ENCODE results near the gene AIRE. TPM values are rescaled to one million over a fixed set of nuclear protein-coding genes. Genes with fewer than 3 reads are reported as not detected.
A peak's percentile ranks its signal among the peaks of the same experiment; 100 is the strongest.

AIRE gene
- total RNA-seq, 6 experiments from 2014 or later = not detected

- peaks cover 0 to 10% (median 0%) of the 10 kb centered on the region in 4 donors for H3K36me3 ChIP-seq
- ATAC-seq (no peak), DNase-seq (no peak)
- 40% methylated on average over 2 of the region's 26 CpGs for WGBS (ENCODE audit: insufficient coverage, low coverage, low lambda C conversion rate, missing lambda C conversion rate)
- H3K4me3 ChIP-seq = no peak overlapping the region
- no peak overlapping the region for H3K27ac ChIP-seq
- TF ChIP-seq POLR2A (IDR thresholded peaks at IDR 0.05) = no peak
- TF ChIP-seq CTCF (IDR thresholded peaks at IDR 0.05) = no peak
- no peaks in the 10 kb centered on the region for H3K4me1 ChIP-seq
- no peaks in the 10 kb centered on the region for H3K9me3 ChIP-seq
- intact Hi-C loops (cut with DNase I) = no loop called here
- no peaks in the 10 kb centered on the region for H3K27me3 ChIP-seq
Observed at GRCh38 chr21:44329086-44329889, 43.6 kb downstream of the AIRE start.

- H3K27me3 ChIP-seq = no peaks in the 10 kb centered on the region
- H3K4me1 ChIP-seq = no peaks in the 10 kb centered on the region
- DNase-seq (no peak), ATAC-seq (peak in 1 of 4 donors; percentile 1)
- H3K4me3 ChIP-seq = no peak overlapping the region
- TF ChIP-seq CTCF (IDR thresholded peaks at IDR 0.05) (no peak), POLR2A (IDR thresholded peaks at IDR 0.05) (no peak)
- H3K36me3 ChIP-seq = peaks cover 0 to 3% (median 0%) of the 10 kb centered on the region in 4 donors
- H3K9me3 ChIP-seq = no peaks in the 10 kb centered on the region
- WGBS (ENCODE audit: insufficient coverage, low coverage, low lambda C conversion rate, missing lambda C conversion rate) = 90% methylated on average over 6 of the region's 44 CpGs
- intact Hi-C loops (cut with DNase I) = no loop called here
- H3K27ac ChIP-seq = no peak overlapping the region
Observed at GRCh38 chr21:44329971-44330681, 44.5 kb downstream of the AIRE start.

GRCh38 chr21:44330698-44331097 lies 45.0 kb downstream of the AIRE start:
- H3K27ac ChIP-seq = no peak overlapping the region
- no peak for ATAC-seq
- no peaks in the 10 kb centered on the region for H3K27me3 ChIP-seq
- TF ChIP-seq CTCF (IDR thresholded peaks at IDR 0.05) (no peak), POLR2A (IDR thresholded peaks at IDR 0.05) (no peak)
- intact Hi-C loops (cut with DNase I) = no loop called here
- no peak overlapping the region for H3K4me3 ChIP-seq
- no CpG with 5 or more reads among the region's 18 CpGs for WGBS (ENCODE audit: insufficient coverage, low coverage, low lambda C conversion rate, missing lambda C conversion rate)
- no peak for DNase-seq
- no peaks in the 10 kb centered on the region for H3K4me1 ChIP-seq
- no peaks in the 10 kb centered on the region for H3K36me3 ChIP-seq
- no peaks in the 10 kb centered on the region for H3K9me3 ChIP-seq

- H3K9me3 ChIP-seq = no peaks in the 10 kb centered on the region
- no peak for DNase-seq
- no peaks in the 10 kb centered on the region for H3K4me1 ChIP-seq
- WGBS (ENCODE audit: insufficient coverage, low coverage, low lambda C conversion rate, missing lambda C conversion rate) = no CpG with 5 or more reads among the region's 16 CpGs
- no peak overlapping the region for H3K27ac ChIP-seq
- H3K27me3 ChIP-seq = no peaks in the 10 kb centered on the region
- no peak for TF ChIP-seq CTCF (IDR thresholded peaks at IDR 0.05)
- TF ChIP-seq POLR2A (IDR thresholded peaks at IDR 0.05) = no peak
- intact Hi-C loops (cut with DNase I) = no loop called here
- peak in 1 of 4 donors; percentile 3 for ATAC-seq
- H3K4me3 ChIP-seq = no peak overlapping the region
- H3K36me3 ChIP-seq = no peaks in the 10 kb centered on the region
Observed at GRCh38 chr21:44331209-44331608, 45.5 kb downstream of the AIRE start.
